Measurements from ENCODE around the gene DOLPP1.
A peak's percentile ranks its signal among the peaks of the same experiment; 100 is the strongest.
"Not testable (repeated sequence)": the region's sequence is repeated elsewhere in the genome, so short reads cannot be mapped to it uniquely, and the experiment has no call there.

The DOLPP1 gene

GRCh38 chr9:129080601-129081387 is at the start of gene DOLPP1:
DOLPP1 (plus strand) TSS chr9:129081111; CDS start chr9:129081132, 21 bp downstream.
- DNase-seq: peak; percentile 100

- DNase-seq: no peak
Measured at GRCh38 chr9:129031514-129031913, 49.4 kb upstream of the DOLPP1 start.

- no peak for DNase-seq
Measured at GRCh38 chr9:129032541-129033159, 48.3 kb upstream of the DOLPP1 start.

GRCh38 chr9:129033216-129033615 is 47.7 kb upstream of the DOLPP1 start:
- no peak for DNase-seq

GRCh38 chr9:129035838-129036237 is 45.1 kb upstream of the DOLPP1 start:
- DNase-seq: not testable (repeated sequence)

GRCh38 chr9:129036241-129036922 is 44.5 kb upstream of the DOLPP1 start, which contains the start of gene MIGA2:
MIGA2 (plus strand) TSS chr9:129036626; CDS start chr9:129040595, 3,969 bp downstream.
- peak; percentile 99 for DNase-seq

GRCh38 chr9:129036923-129037766 is 43.8 kb upstream of the DOLPP1 start:
- no peak for DNase-seq

GRCh38 chr9:129037767-129038098 is 43.2 kb upstream of the DOLPP1 start:
- no peak for DNase-seq

GRCh38 chr9:129038109-129038852 is 42.6 kb upstream of the DOLPP1 start:
- DNase-seq: no peak

GRCh38 chr9:129040113-129040643 is 40.7 kb upstream of the DOLPP1 start:
- no peak for DNase-seq

GRCh38 chr9:129042016-129042415 is 38.9 kb upstream of the DOLPP1 start:
- no peak for DNase-seq

GRCh38 chr9:129052592-129052991 is 28.3 kb upstream of the DOLPP1 start:
- DNase-seq: no peak

GRCh38 chr9:129053020-129053419 is 27.9 kb upstream of the DOLPP1 start:
- DNase-seq: no peak

GRCh38 chr9:129054163-129054851 is 26.6 kb upstream of the DOLPP1 start:
- DNase-seq: no peak

GRCh38 chr9:129058965-129059795 is 21.7 kb upstream of the DOLPP1 start:
- DNase-seq: no peak

GRCh38 chr9:129059796-129060785 is 20.8 kb upstream of the DOLPP1 start:
- DNase-seq: no peak

- no peak for DNase-seq
Measured at GRCh38 chr9:129060991-129061390, 19.9 kb upstream of the DOLPP1 start.

GRCh38 chr9:129063061-129063460 is 17.9 kb upstream of the DOLPP1 start:
- DNase-seq: no peak

GRCh38 chr9:129064499-129064908 is 16.4 kb upstream of the DOLPP1 start:
- no peak for DNase-seq
